Aorta (tissue), 5 donors: Measurements from ENCODE around the gene IARS2. TPM values are rescaled to one million over a fixed set of nuclear protein-coding genes. Genes with fewer than 3 reads are reported as not detected.
"Not testable (repeated sequence)": the region's sequence is repeated elsewhere in the genome, so short reads cannot be mapped to it uniquely, and the experiment has no call there.

ENCODE experiments used
- ATAC-seq: fragments of 200-7000 bp; cut with Tn5 transposase; one replicate; pipeline ENCODE4 v1.9.1; 2022; ENCODE audit warnings: moderate library complexity; ENCODE audit not compliant: low FRiP score
- DNase-seq, 2 donors: peaks; one replicate each; pipeline ENCODE4 v3.0.0-alpha.2; 2020
- H3K27ac ChIP-seq, 2 donors: one replicate each; pipeline ENCODE4 v1.5.1; 2013; ENCODE audit warnings: low read length in 2 of 2, mild to moderate bottlenecking in 2 of 2, moderate library complexity in 2 of 2, control low read depth in 1 of 2, inconsistent platforms in 1 of 2, low read depth in 1 of 2
- H3K27me3 ChIP-seq, 2 donors: one replicate each; pipeline ENCODE4 v1.6.1; 2013; ENCODE audit warnings: control low read depth in 1 of 2, low read length in 1 of 2, mild to moderate bottlenecking in 1 of 2, moderate library complexity in 1 of 2; ENCODE audit not compliant: insufficient read depth in 2 of 2, control insufficient read depth in 1 of 2
- H3K36me3 ChIP-seq, 2 donors: one replicate each; pipeline ENCODE4 v1.6.1; 2013; ENCODE audit warnings: control low read depth in 1 of 2, low read length in 1 of 2, mild to moderate bottlenecking in 1 of 2; ENCODE audit not compliant: insufficient read depth in 2 of 2, control insufficient read depth in 1 of 2
- H3K4me1 ChIP-seq, 2 donors: one replicate each; pipeline ENCODE4 v1.6.1; 2013; ENCODE audit warnings: low read length in 2 of 2, control low read depth in 1 of 2, mild to moderate bottlenecking in 1 of 2, moderate library complexity in 1 of 2; ENCODE audit not compliant: insufficient read depth in 2 of 2, control insufficient read depth in 1 of 2
- H3K4me3 ChIP-seq, 2 donors: one replicate each; pipeline ENCODE4 v1.5.1; 2013; ENCODE audit warnings: low read length in 2 of 2, control low read depth in 1 of 2, mild to moderate bottlenecking in 1 of 2
- H3K9me3 ChIP-seq: one replicate; pipeline ENCODE4 v1.6.1; 2013; ENCODE audit warnings: mild to moderate bottlenecking, low read length; ENCODE audit not compliant: control insufficient read depth
- WGBS, 2 donors: extraction: QIAGEN DNeasy Blood & Tissue Kit; methylation state at CpG; one replicate each; pipeline ENCODE4 v1.1.7; 2013; 5-methylcytosine and 5-hydroxymethylcytosine counted together
- intact Hi-C, 2 donors: fragments of 100-400 bp; cut with DNase I; formaldehyde crosslinking; loops; one replicate each; pipeline versions ENCODE4 v1.14.2 to v1.15.0; 2022
- polyA plus RNA-seq, 2 donors: library from polyadenylated mRNA; stranded (reverse); fragments of 200-250 nt; gene quantifications; one replicate each; pipeline ENCODE4 v1.2.3, GENCODE V29; 2013
- total RNA-seq, 2 donors: library from RNA; stranded (reverse); fragmentation: NEBNext Ultra II Directional; extraction: Animal tissue kit (Norgen Biotek cat#: 25700); gene quantifications; one replicate each; pipeline ENCODE4 v1.2.1, GENCODE V29; 2021
- donor health status: healthy with polysubstance abuse.
- donor health status: Bipolar disorder and iron deficiency.
- donor health status: DM: no; HTN: no; CAD: no.
- donor health status: DM: no; HTN: no; CAD: no.
- donor health status: DM: yes; HTN: yes; CAD: no.

The IARS2 gene
- total and polyA plus RNA-seq, 4 donors = 17.0 to 54.5 (median 41.1) TPM

GRCh38 chr1:220093361-220094015, 444 bp upstream of the IARS2 start:
- no peaks in the 10 kb centered on the region for H3K27me3 ChIP-seq

GRCh38 chr1:220099826-220100225, 5.9 kb downstream of the IARS2 start:
- no peak overlapping the region for H3K27ac ChIP-seq
- H3K4me3 ChIP-seq = no peak overlapping the region
- H3K4me1 ChIP-seq = no peaks in the 10 kb centered on the region
- intact Hi-C loops = loop anchor here in 1 of 2 donors (10.0 kb wide), 1 partner anchor 75 kb away; no protein-coding TSS in a partner anchor
- H3K27me3 ChIP-seq = no peaks in the 10 kb centered on the region
- H3K9me3 ChIP-seq = no peaks in the 10 kb centered on the region
- H3K36me3 ChIP-seq = peaks cover 0 to 2% of the 10 kb centered on the region in 2 donors
- ATAC-seq (no peak), DNase-seq (no peak)

More at GRCh38 chr1:220093361-220094015, 444 bp upstream of the IARS2 start:
- no peak for DNase-seq
- Histone ChIP-seq H3K27ac (no peak overlapping the region), H3K36me3 (peaks cover 0 to 2% of the 10 kb centered on the region in 2 donors), H3K9me3 (no peaks in the 10 kb centered on the region), H3K4me3 (no peak overlapping the region), H3K4me1 (no peaks in the 10 kb centered on the region)
- 21% methylated on average over 10 to 12 of the region's 12 CpGs for WGBS, 2 donors
- ATAC-seq = peak; percentile 2
- intact Hi-C loops = loop anchor here (5.0 to 10.0 kb wide), 3 partner anchors 46 to 101 kb away; partner anchors contain the start of gene EPRS1 (in 1 of the 2)

- not testable (repeated sequence) for H3K4me1 ChIP-seq, H3K36me3 ChIP-seq, ATAC-seq
Measured at GRCh38 chr1:220110473-220110872, 16.5 kb downstream of the IARS2 start.

GRCh38 chr1:220112600-220112999, 18.7 kb downstream of the IARS2 start:
- H3K36me3 ChIP-seq, H3K4me3 ChIP-seq, H3K27me3 ChIP-seq, H3K27ac ChIP-seq, ATAC-seq, DNase-seq, H3K9me3 ChIP-seq, intact Hi-C loops, H3K4me1 ChIP-seq: not testable (repeated sequence)
- 97 to 98% methylated on average over 4 of the region's 4 CpGs for WGBS, 2 donors

More at GRCh38 chr1:220110473-220110872, 16.5 kb downstream of the IARS2 start:
- H3K27ac ChIP-seq, intact Hi-C loops, DNase-seq, H3K9me3 ChIP-seq, H3K4me3 ChIP-seq, H3K27me3 ChIP-seq: not testable (repeated sequence)
- WGBS, 2 donors = 92 to 94% methylated on average over 6 of the region's 6 CpGs

- no peak overlapping the region for H3K27ac ChIP-seq
- intact Hi-C loops = no loop called here
- no peaks in the 10 kb centered on the region for H3K27me3 ChIP-seq
- no peak overlapping the region for H3K4me3 ChIP-seq
- ATAC-seq (no peak), DNase-seq (no peak)
- H3K4me1 ChIP-seq = no peaks in the 10 kb centered on the region
- no peaks in the 10 kb centered on the region for H3K9me3 ChIP-seq
- H3K36me3 ChIP-seq = peaks cover 0 to 2% of the 10 kb centered on the region in 2 donors
- 64 to 66% methylated on average over 5 of the region's 5 CpGs for WGBS, 2 donors
Measured at GRCh38 chr1:220113136-220113695, 19.3 kb downstream of the IARS2 start.

- intact Hi-C loops = no loop called here
- Histone ChIP-seq H3K4me1 (no peaks in the 10 kb centered on the region), H3K36me3 (no peaks in the 10 kb centered on the region), H3K27me3 (no peaks in the 10 kb centered on the region), H3K9me3 (no peaks in the 10 kb centered on the region), H3K4me3 (no peak overlapping the region), H3K27ac (no peak overlapping the region)
- WGBS, 2 donors = 54 to 59% methylated on average over 6 of the region's 6 CpGs
- DNase-seq = no peak
- no peak for ATAC-seq
Measured at GRCh38 chr1:220119043-220119512, 25.1 kb downstream of the IARS2 start.

GRCh38 chr1:220121791-220122530, 28.0 kb downstream of the IARS2 start:
- DNase-seq (no peak), ATAC-seq (peak; percentile 84)
- no peaks in the 10 kb centered on the region for H3K27me3 ChIP-seq
- no peaks in the 10 kb centered on the region for H3K4me1 ChIP-seq
- no peaks in the 10 kb centered on the region for H3K9me3 ChIP-seq
- H3K4me3 ChIP-seq = no peak overlapping the region
- no peaks in the 10 kb centered on the region for H3K36me3 ChIP-seq
- 41 to 47% methylated on average over 8 of the region's 8 CpGs for WGBS, 2 donors
- H3K27ac ChIP-seq = peak overlapping the region; percentile 43 to 58
- intact Hi-C loops = no loop called here

- Histone ChIP-seq H3K27ac (no peak overlapping the region), H3K4me1 (no peaks in the 10 kb centered on the region), H3K4me3 (no peak overlapping the region), H3K9me3 (no peaks in the 10 kb centered on the region), H3K27me3 (no peaks in the 10 kb centered on the region), H3K36me3 (peaks cover 0 to 2% of the 10 kb centered on the region in 2 donors)
- DNase-seq = no peak
- no peak for ATAC-seq
- intact Hi-C loops = no loop called here
Measured at GRCh38 chr1:220123066-220123465, 29.1 kb downstream of the IARS2 start.
